Nephron progenitor cell (in vitro differentiated cells): ENCODE data around the gene SHISA9.

Source experiments
- DNase-seq: peaks from one replicate; pipeline ENCODE4 v3.0.0; 2021
- H3K27ac Mint-ChIP-seq: 2 replicates; pipeline ENCODE4 v1.8.0; 2021; ENCODE audit warnings: mild to moderate bottlenecking, moderate library complexity, mixed read lengths
- H3K27me3 Mint-ChIP-seq: 2 replicates; pipeline ENCODE4 v1.8.0; 2021; ENCODE audit warnings: mild to moderate bottlenecking, low read depth, mixed read lengths; ENCODE audit not compliant: poor library complexity
- H3K36me3 Mint-ChIP-seq: 2 replicates; pipeline ENCODE4 v1.8.0; 2021; ENCODE audit warnings: low read depth, mixed read lengths
- H3K4me1 Mint-ChIP-seq: 2 replicates; pipeline ENCODE4 v1.8.0; 2021; ENCODE audit warnings: mixed read lengths
- H3K4me3 Mint-ChIP-seq: 2 replicates; pipeline ENCODE4 v1.8.0; 2021; ENCODE audit warnings: mild to moderate bottlenecking, moderate library complexity, mixed read lengths
- H3K9me3 Mint-ChIP-seq: 2 replicates; pipeline ENCODE4 v1.8.0; 2021; ENCODE audit warnings: mild to moderate bottlenecking, moderate library complexity, mixed read lengths
- TF ChIP-seq, protein P1 (sequence below): fragments of 200-600 bp; sonication (generic); IDR thresholded peaks from 2 replicates; pipeline ENCODE4 v1.5.0; 2021; ENCODE audit warnings: antibody characterized with exemption

Gene SHISA9

DNA sequence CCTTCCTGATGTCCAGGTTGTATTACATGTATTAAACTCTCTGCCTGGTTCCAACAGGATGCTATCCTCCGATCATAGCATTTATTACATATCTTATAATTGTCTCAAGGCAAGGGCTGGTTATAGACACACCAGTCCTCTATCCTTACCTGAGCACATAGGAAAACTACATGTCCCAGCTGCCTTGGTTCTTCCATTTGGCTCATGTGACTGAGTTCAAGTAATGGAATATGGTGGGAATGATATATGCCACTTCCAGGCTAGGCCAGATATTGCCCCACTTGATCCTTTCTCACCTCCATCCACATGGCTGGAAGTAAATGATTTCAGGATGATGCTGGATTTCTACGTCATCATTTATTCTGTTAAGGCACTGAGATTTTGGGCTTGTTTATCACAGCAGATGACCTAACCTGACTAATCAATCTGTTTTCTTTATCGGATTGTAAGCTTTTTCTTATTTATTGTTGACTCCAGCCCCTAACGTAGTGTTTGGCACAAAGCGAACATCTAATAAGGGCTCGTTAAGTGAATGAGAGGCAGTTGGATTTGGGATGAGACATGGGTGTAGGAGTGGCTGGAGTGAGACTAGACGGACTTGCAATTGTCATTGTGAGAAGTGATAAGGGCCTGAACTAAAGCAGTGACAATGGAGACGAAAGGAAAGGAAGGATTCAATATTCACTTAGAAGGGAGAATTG is 8.2 kb upstream of the SHISA9 start:
- no peaks in the 10 kb centered on the region for H3K36me3 Mint-ChIP-seq
- DNase-seq: no peak
- no peak overlapping the region for H3K4me3 Mint-ChIP-seq
- H3K27me3 Mint-ChIP-seq: peaks cover 32% of the 10 kb centered on the region
- no peaks in the 10 kb centered on the region for H3K9me3 Mint-ChIP-seq
- H3K27ac Mint-ChIP-seq: no peak overlapping the region
- TF ChIP-seq, protein P1, sequence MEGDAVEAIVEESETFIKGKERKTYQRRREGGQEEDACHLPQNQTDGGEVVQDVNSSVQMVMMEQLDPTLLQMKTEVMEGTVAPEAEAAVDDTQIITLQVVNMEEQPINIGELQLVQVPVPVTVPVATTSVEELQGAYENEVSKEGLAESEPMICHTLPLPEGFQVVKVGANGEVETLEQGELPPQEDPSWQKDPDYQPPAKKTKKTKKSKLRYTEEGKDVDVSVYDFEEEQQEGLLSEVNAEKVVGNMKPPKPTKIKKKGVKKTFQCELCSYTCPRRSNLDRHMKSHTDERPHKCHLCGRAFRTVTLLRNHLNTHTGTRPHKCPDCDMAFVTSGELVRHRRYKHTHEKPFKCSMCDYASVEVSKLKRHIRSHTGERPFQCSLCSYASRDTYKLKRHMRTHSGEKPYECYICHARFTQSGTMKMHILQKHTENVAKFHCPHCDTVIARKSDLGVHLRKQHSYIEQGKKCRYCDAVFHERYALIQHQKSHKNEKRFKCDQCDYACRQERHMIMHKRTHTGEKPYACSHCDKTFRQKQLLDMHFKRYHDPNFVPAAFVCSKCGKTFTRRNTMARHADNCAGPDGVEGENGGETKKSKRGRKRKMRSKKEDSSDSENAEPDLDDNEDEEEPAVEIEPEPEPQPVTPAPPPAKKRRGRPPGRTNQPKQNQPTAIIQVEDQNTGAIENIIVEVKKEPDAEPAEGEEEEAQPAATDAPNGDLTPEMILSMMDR: no peak
- no peaks in the 10 kb centered on the region for H3K4me1 Mint-ChIP-seq

DNA sequence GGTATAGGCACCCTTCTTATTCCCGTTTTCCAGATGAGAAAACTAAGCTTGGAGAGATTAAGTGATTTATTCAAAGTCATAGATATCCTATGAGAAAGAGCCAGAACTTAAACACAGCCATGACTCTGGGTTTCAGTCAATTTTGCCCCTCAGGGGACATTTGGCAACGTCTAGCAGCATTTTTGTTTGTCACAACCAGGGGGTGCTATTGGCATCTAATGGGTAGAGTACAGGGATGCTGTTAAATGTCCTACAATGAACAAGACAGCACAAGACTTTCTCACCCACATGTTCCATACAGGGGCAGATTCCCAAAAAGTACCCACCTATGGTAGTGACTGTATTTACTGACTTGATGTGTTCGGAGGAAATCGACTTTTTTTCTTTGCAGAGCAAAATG is 4.8 kb upstream of the SHISA9 start:
- Mint-ChIP-seq H3K36me3 (no peaks in the 10 kb centered on the region), H3K4me3 (no peak overlapping the region), H3K4me1 (peaks cover 6% of the 10 kb centered on the region), H3K27ac (no peak overlapping the region), H3K9me3 (no peaks in the 10 kb centered on the region), H3K27me3 (peaks cover 57% of the 10 kb centered on the region)
- no peak for DNase-seq
- TF ChIP-seq, protein P1: peak; percentile 60

DNA sequence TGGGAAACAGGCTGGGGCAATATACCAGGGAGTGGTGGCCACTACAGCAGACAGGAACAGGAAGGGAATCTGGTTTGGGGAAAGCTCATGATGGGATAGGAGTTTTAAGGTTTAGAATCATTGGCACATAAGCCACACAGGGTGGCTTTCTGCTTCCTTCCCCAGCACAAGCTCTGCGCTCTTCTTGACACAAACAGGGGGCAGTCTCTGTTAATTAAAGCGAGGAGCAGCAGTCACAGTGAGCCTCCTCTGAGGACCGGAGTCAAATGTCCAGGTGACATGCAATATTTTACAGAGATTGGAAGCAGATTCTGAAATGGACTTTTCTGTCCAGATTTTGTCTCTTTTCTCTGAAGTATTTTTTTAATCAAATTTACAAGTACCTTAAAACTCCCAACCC is 2.8 kb upstream of the SHISA9 start:
- Mint-ChIP-seq H3K4me1 (peaks cover 20% of the 10 kb centered on the region), H3K4me3 (no peak overlapping the region), H3K27ac (no peak overlapping the region), H3K27me3 (peaks cover 62% of the 10 kb centered on the region), H3K36me3 (no peaks in the 10 kb centered on the region), H3K9me3 (no peaks in the 10 kb centered on the region)
- DNase-seq: no peak
- TF ChIP-seq, protein P1: no peak

GRCh38 chr16:12899529-12900143 is 1.8 kb upstream of the SHISA9 start:
- peaks cover 70% of the 10 kb centered on the region for H3K27me3 Mint-ChIP-seq
- no peak for DNase-seq
- H3K27ac Mint-ChIP-seq: no peak overlapping the region
- H3K4me1 Mint-ChIP-seq: peaks cover 23% of the 10 kb centered on the region
- TF ChIP-seq, protein P1: no peak
- no peaks in the 10 kb centered on the region for H3K9me3 Mint-ChIP-seq
- no peak overlapping the region for H3K4me3 Mint-ChIP-seq
- H3K36me3 Mint-ChIP-seq: no peaks in the 10 kb centered on the region

DNA sequence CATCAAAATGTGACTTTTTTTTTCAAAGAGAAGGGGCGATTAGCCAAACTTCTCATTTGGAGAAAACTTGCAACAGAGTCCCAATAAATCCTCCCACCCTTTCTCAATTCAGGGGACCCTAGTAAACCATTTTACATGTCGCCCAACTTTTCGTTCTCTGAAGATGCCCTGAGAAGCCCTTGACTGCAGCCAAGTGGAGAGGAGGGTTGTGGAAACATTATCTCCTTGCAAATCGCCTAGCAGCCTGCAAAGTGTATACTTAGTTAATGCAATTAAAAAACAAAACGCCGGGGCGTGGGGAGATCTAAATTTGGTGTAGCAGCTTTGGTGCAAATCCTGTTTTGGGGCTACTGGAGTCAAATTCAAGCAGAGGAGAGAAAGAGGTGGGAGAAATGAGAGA is 1.2 kb upstream of the SHISA9 start:
- H3K4me3 Mint-ChIP-seq: peak overlapping the region; percentile 76
- peaks cover 69% of the 10 kb centered on the region for H3K27me3 Mint-ChIP-seq
- H3K36me3 Mint-ChIP-seq: no peaks in the 10 kb centered on the region
- no peak overlapping the region for H3K27ac Mint-ChIP-seq
- no peaks in the 10 kb centered on the region for H3K9me3 Mint-ChIP-seq
- peaks cover 23% of the 10 kb centered on the region for H3K4me1 Mint-ChIP-seq
- TF ChIP-seq, protein P1: no peak
- no peak for DNase-seq
